ENCODE results near the gene PLPP2.

Gene PLPP2

DNA sequence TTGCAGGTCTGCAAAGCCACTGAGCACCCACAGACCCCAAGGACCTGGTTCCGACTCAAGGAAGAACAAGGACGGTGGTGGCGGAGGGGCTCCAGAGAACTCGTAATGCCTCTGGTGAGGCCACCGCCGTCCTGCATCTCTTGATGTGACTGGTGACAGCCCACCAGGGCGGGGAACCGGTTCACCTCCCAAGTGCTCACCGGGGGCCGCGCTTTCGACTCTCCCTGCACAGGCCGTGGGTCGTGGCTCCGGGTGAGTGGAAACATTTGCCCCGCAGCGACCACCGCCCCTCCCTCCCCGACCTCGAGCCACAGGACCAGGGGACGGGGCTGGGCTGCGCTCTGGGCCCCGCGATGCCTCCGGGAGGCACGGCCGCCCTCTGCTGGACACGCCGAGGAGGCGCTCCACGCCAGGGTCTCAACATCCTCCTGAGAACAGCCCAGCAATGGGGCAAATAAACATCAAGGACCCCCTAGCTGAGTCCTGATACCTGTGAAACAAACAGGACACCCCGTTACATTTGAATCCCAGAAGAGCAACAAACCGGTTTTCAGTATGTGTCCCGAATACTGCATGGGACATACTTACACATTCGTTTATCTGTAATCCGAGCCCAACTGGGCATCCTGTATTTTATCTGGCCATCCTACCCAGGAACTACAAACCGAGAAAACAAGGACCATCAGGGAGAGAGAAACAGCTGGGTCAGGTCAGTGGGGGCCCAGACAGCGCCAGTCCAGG is 3.9 kb upstream of the PLPP2 start:
- H2AFZ ChIP-seq (ENCODE audit: low read length), result no peak overlapping the region
- H3K4me1 ChIP-seq (ENCODE audit: insufficient read depth, low read length, severe bottlenecking), result no peaks in the 10 kb centered on the region
- no peaks in the 10 kb centered on the region for H3K9me2 ChIP-seq (ENCODE audit: low read depth, low read length)
- H3K36me3 ChIP-seq (ENCODE audit: insufficient read depth, low read length), result no peaks in the 10 kb centered on the region
- H3K4me2 ChIP-seq (ENCODE audit: low read length), result no peak overlapping the region
- H4K20me1 ChIP-seq (ENCODE audit: insufficient read depth, low read length), result no peaks in the 10 kb centered on the region
- H3K9ac ChIP-seq (ENCODE audit: low read length), result no peak overlapping the region
- no peak overlapping the region for H3K27ac ChIP-seq (ENCODE audit: low read depth, low read length, poor library complexity, severe bottlenecking)
- TF ChIP-seq, protein P1, sequence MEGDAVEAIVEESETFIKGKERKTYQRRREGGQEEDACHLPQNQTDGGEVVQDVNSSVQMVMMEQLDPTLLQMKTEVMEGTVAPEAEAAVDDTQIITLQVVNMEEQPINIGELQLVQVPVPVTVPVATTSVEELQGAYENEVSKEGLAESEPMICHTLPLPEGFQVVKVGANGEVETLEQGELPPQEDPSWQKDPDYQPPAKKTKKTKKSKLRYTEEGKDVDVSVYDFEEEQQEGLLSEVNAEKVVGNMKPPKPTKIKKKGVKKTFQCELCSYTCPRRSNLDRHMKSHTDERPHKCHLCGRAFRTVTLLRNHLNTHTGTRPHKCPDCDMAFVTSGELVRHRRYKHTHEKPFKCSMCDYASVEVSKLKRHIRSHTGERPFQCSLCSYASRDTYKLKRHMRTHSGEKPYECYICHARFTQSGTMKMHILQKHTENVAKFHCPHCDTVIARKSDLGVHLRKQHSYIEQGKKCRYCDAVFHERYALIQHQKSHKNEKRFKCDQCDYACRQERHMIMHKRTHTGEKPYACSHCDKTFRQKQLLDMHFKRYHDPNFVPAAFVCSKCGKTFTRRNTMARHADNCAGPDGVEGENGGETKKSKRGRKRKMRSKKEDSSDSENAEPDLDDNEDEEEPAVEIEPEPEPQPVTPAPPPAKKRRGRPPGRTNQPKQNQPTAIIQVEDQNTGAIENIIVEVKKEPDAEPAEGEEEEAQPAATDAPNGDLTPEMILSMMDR (IDR thresholded peaks at IDR 0.05; ENCODE audit: low read length), result peak; percentile 76
- TF ChIP-seq EZH2 (IDR thresholded peaks at IDR 0.05; ENCODE audit: borderline replicate concordance, low read length), result no peak
- H3K4me3 ChIP-seq (ENCODE audit: low read depth, low read length, poor library complexity, severe bottlenecking), result no peak overlapping the region
- no peaks in the 10 kb centered on the region for H3K79me2 ChIP-seq (ENCODE audit: insufficient read depth, low read length)
- no peaks in the 10 kb centered on the region for H3K27me3 ChIP-seq (ENCODE audit: insufficient read depth, low read length)
- no peaks in the 10 kb centered on the region for H3F3A ChIP-seq (ENCODE audit: insufficient read depth, low read length)
- H3K9me3 ChIP-seq (ENCODE audit: low read length), result no peaks in the 10 kb centered on the region

DNA sequence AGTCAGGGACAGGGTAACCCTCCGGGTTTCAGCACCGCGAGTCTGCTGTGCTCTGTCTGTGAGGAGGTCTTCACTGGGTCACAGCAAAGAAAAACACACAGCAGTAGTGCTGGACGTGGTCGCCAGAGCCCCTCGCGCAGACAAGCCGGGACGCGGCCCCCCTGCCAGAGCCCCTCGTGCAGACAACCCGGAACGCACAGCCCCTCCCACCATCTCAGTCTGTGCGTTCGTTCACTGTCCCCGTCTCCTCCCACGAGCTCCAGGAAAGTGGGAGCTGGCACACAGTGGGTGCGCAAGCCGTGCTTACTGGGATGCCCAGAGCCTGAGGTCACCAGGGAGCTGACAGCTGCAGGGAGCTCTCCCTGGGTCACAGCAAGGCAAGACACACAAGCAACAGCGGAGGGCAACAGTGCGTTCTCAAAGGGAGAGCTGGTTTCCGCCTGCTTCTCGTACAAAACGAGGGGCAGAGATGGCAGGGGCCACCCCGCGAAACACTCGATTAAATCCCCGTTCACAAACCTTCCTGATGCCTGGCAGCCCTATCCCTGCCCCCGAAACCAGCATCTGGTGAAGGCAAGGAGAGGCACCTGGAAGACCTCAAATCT is 3.2 kb upstream of the PLPP2 start:
- TF ChIP-seq, protein P1 (IDR thresholded peaks at IDR 0.05; ENCODE audit: low read length), result no peak
- TF ChIP-seq EZH2 (IDR thresholded peaks at IDR 0.05; ENCODE audit: borderline replicate concordance, low read length), result no peak
- H2AFZ ChIP-seq (ENCODE audit: low read length), result no peak overlapping the region
- H3K9ac ChIP-seq (ENCODE audit: low read length), result no peak overlapping the region
- H4K20me1 ChIP-seq (ENCODE audit: insufficient read depth, low read length), result no peaks in the 10 kb centered on the region
- no peaks in the 10 kb centered on the region for H3K4me1 ChIP-seq (ENCODE audit: insufficient read depth, low read length, severe bottlenecking)
- H3K9me2 ChIP-seq (ENCODE audit: low read depth, low read length), result no peaks in the 10 kb centered on the region
- no peaks in the 10 kb centered on the region for H3K27me3 ChIP-seq (ENCODE audit: insufficient read depth, low read length)
- no peaks in the 10 kb centered on the region for H3K9me3 ChIP-seq (ENCODE audit: low read length)
- no peak overlapping the region for H3K4me2 ChIP-seq (ENCODE audit: low read length)
- H3F3A ChIP-seq (ENCODE audit: insufficient read depth, low read length), result no peaks in the 10 kb centered on the region
- H3K4me3 ChIP-seq (ENCODE audit: low read depth, low read length, poor library complexity, severe bottlenecking), result no peak overlapping the region
- no peaks in the 10 kb centered on the region for H3K79me2 ChIP-seq (ENCODE audit: insufficient read depth, low read length)
- no peaks in the 10 kb centered on the region for H3K36me3 ChIP-seq (ENCODE audit: insufficient read depth, low read length)
- no peak overlapping the region for H3K27ac ChIP-seq (ENCODE audit: low read depth, low read length, poor library complexity, severe bottlenecking)

DNA sequence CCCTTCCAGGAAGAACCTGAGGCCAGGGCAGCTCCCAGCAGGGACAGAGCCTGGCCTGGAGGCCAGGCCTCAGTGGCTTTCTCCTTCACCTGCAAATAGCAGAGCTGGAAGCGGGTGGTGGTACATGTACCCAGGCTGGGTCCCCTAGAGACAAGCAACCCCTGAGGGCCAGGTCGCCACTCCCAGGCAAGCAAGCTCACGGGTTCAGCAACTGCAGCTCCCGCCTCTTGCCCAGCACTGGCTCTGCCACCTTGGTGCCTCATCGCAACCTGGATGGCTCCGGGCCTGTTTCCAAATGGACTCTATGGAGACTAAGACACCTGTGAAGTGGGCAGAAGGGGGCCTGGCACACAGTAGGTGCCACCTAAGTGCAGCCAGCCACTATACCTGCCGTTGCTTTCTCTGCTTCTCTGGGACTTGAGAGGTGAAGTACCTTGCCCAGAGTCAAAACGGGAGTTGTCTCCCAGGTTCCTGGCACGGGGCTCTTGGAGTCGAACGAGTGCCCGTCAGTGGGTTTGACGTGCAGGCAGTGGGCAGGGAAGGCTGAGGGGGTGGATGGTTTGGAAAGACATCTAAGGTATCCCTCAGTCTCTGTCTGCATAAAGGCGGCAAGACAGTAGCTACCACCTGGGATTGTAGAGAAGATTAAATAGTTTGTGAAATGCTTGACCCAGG is 2.4 kb upstream of the PLPP2 start:
- no peak overlapping the region for H2AFZ ChIP-seq (ENCODE audit: low read length)
- H3K4me2 ChIP-seq (ENCODE audit: low read length), result no peak overlapping the region
- H4K20me1 ChIP-seq (ENCODE audit: insufficient read depth, low read length), result no peaks in the 10 kb centered on the region
- H3K79me2 ChIP-seq (ENCODE audit: insufficient read depth, low read length), result no peaks in the 10 kb centered on the region
- no peaks in the 10 kb centered on the region for H3K36me3 ChIP-seq (ENCODE audit: insufficient read depth, low read length)
- H3K9me2 ChIP-seq (ENCODE audit: low read depth, low read length), result no peaks in the 10 kb centered on the region
- H3F3A ChIP-seq (ENCODE audit: insufficient read depth, low read length), result no peaks in the 10 kb centered on the region
- no peaks in the 10 kb centered on the region for H3K4me1 ChIP-seq (ENCODE audit: insufficient read depth, low read length, severe bottlenecking)
- no peak for TF ChIP-seq EZH2 (IDR thresholded peaks at IDR 0.05; ENCODE audit: borderline replicate concordance, low read length)
- TF ChIP-seq, protein P1 (IDR thresholded peaks at IDR 0.05; ENCODE audit: low read length), result no peak
- no peak overlapping the region for H3K27ac ChIP-seq (ENCODE audit: low read depth, low read length, poor library complexity, severe bottlenecking)
- H3K27me3 ChIP-seq (ENCODE audit: insufficient read depth, low read length), result no peaks in the 10 kb centered on the region
- H3K4me3 ChIP-seq (ENCODE audit: low read depth, low read length, poor library complexity, severe bottlenecking), result no peak overlapping the region
- no peak overlapping the region for H3K9ac ChIP-seq (ENCODE audit: low read length)
- no peaks in the 10 kb centered on the region for H3K9me3 ChIP-seq (ENCODE audit: low read length)

Measured in OCI-LY1 (cell line).